Ovary (tissue), 9 donors: Measurements from ENCODE around the gene IFI30. TPM values are rescaled to one million over a fixed set of nuclear protein-coding genes. Genes with fewer than 3 reads are reported as not detected.

ENCODE experiments used
- DNase-seq, 5 donors: peaks; one replicate each; pipeline ENCODE4 v3.0.0-alpha.2; 2019 to 2020
- H3K27ac ChIP-seq, 2 donors: fragments of 200-600 bp; one replicate each; pipeline versions ENCODE4 v1.5.1 to v1.8.0; 2019 to 2022
- H3K27me3 ChIP-seq: fragments of 200-600 bp; one replicate; pipeline ENCODE4 v1.8.0; 2022
- H3K36me3 ChIP-seq: fragments of 200-600 bp; sonication (generic); one replicate; pipeline ENCODE4 v1.5.1; 2019
- H3K4me1 ChIP-seq: one replicate; pipeline ENCODE4 v1.8.1; 2013; ENCODE audit warnings: mild to moderate bottlenecking, moderate library complexity; ENCODE audit not compliant: insufficient read depth
- H3K4me3 ChIP-seq: fragments of 200-600 bp; sonication (generic); one replicate; pipeline ENCODE4 v1.5.1; 2017
- H3K9me3 ChIP-seq, 2 donors: fragments of 200-600 bp in 1 of 2; sonication (generic) in 1 of 2; one replicate each; pipeline versions ENCODE4 v1.5.1 to v1.8.1; 2013 to 2019; ENCODE audit warnings: mild to moderate bottlenecking in 1 of 2, moderate library complexity in 1 of 2
- CTCF ChIP-seq, 3 donors: fragments of 450-650 bp in 2 of 3; fragments of 200-600 bp in 1 of 3; IDR thresholded peaks; one replicate each; pipeline versions ENCODE4 v1.5.1 to v1.8.0; 2016 to 2022; ENCODE audit warnings: antibody characterized with exemption in 3 of 3, mild to moderate bottlenecking in 1 of 3
- EP300 ChIP-seq: sonication (generic); formaldehyde crosslinking; IDR thresholded peaks from one replicate; pipeline ENCODE4 v1.6.1; 2017; ENCODE audit warnings: antibody characterized with exemption
- POLR2A ChIP-seq: fragments of 450-650 bp; IDR thresholded peaks from one replicate; pipeline ENCODE4 v1.6.1; 2017; ENCODE audit warnings: antibody characterized with exemption, mild to moderate bottlenecking, moderate library complexity
- WGBS, 3 donors: extraction: QIAGEN DNeasy Blood & Tissue Kit in 1 of 3; methylation state at CpG; one replicate each; pipeline versions ENCODE4 v1.1.5 to v1.1.7; 2013 to 2017; 5-methylcytosine and 5-hydroxymethylcytosine counted together
- intact Hi-C, 4 donors: fragments of 100-400 bp; cut with DNase I; formaldehyde crosslinking; loops; one replicate each; pipeline versions ENCODE4 v1.11.0 to v1.15.1; 2022 to 2023
- polyA plus RNA-seq, 2 donors: library from polyadenylated mRNA; stranded (reverse); fragments of 200-250 nt in 1 of 2; fragments of 350-450 nt in 1 of 2; fragmentation: Illumina TruSeq in 1 of 2; extraction: RNeasy Lipid Tissue Mini Kit (QIAGEN cat#74804) in 1 of 2; gene quantifications; one replicate each; pipeline ENCODE4 v1.2.3, GENCODE V29; 2013 to 2014
- total RNA-seq, 7 donors: library from RNA; depleted of rRNA in 2 of 7; stranded (reverse); fragments of >200 nt in 2 of 7; fragmentation: NEBNext Ultra II Directional in 3 of 7; extraction: Animal tissue kit (Norgen Biotek cat#: 25700) in 3 of 7; gene quantifications; one replicate each; pipeline versions ENCODE4 v1.1.0 to v1.2.4, GENCODE V29; 2016 to 2023
- donor health status: DM: no; HTN: no; CAD: no; lungs with moderate emphysema.
- donor health status: DM: no; HTN: no; CAD: no.
- donor health status: Bipolar disorder and iron deficiency.
- donor health status: DM: yes; HTN: yes; CAD: no.
- donor health status: DM: no; HTN: no; CAD: no.
- donor health status: DM: yes; HTN: yes; CAD: no.

IFI30 gene
- total and polyA plus RNA-seq, 9 donors: 10.1 to 70.9 (median 21.8) TPM

GRCh38 chr19:18159810-18160209, 13.8 kb upstream of the IFI30 start:
- Histone ChIP-seq H3K4me1 (peaks cover 17% of the 10 kb centered on the region), H3K4me3 (no peak overlapping the region), H3K27me3 (no peaks in the 10 kb centered on the region), H3K9me3 (no peaks in the 10 kb centered on the region), H3K27ac (no peak overlapping the region), H3K36me3 (no peaks in the 10 kb centered on the region)
- DNase-seq: no peak
- intact Hi-C loops: loop anchor here in 3 of 4 donors (5.0 to 10.0 kb wide), 3 partner anchors 43 to 65 kb away; partner anchors contain the start of gene PDE4C (in 1 of the 3)
- 91 to 97% (median 95%) methylated on average over 10 of the region's 10 CpGs for WGBS, 3 donors
- TF ChIP-seq POLR2A (no peak), CTCF (IDR thresholded peaks at IDR 0.05) (no peak)

GRCh38 chr19:18160493-18160970, 13.1 kb upstream of the IFI30 start:
- peak overlapping the region; percentile 37 for H3K4me3 ChIP-seq

GRCh38 chr19:18160971-18161635, 12.5 kb upstream of the IFI30 start:
- H3K36me3 ChIP-seq: no peaks in the 10 kb centered on the region
- H3K4me3 ChIP-seq: peak overlapping the region; percentile 37
- no peaks in the 10 kb centered on the region for H3K27me3 ChIP-seq
- 0 to 3% (median 2%) methylated on average over 11 to 66 of the region's 66 CpGs for WGBS, 3 donors
- no peaks in the 10 kb centered on the region for H3K9me3 ChIP-seq
- TF ChIP-seq EP300 (no peak), CTCF (IDR thresholded peaks at IDR 0.05) (peak; percentile 30 to 82 (median 64)), POLR2A (no peak)
- intact Hi-C loops: loop anchor here in 2 of 4 donors (5.0 to 10.0 kb wide), 2 partner anchors 44 to 46 kb away; no protein-coding TSS in a partner anchor
- peak; percentile 66 to 86 (median 80) for DNase-seq
- H3K4me1 ChIP-seq: peaks cover 17% of the 10 kb centered on the region
- peak overlapping the region; percentile 39 to 69 for H3K27ac ChIP-seq

More at GRCh38 chr19:18160493-18160970, 13.1 kb upstream of the IFI30 start:
- no peaks in the 10 kb centered on the region for H3K27me3 ChIP-seq
- peak overlapping the region; percentile 39 to 69 for H3K27ac ChIP-seq
- H3K9me3 ChIP-seq: no peaks in the 10 kb centered on the region
- no peaks in the 10 kb centered on the region for H3K36me3 ChIP-seq
- DNase-seq: no peak
- TF ChIP-seq EP300 (no peak), CTCF (IDR thresholded peaks at IDR 0.05) (no peak), POLR2A (no peak)
- intact Hi-C loops: loop anchor here in 2 of 4 donors (5.0 to 10.0 kb wide), 2 partner anchors 43 to 46 kb away; no protein-coding TSS in a partner anchor
- H3K4me1 ChIP-seq: peaks cover 17% of the 10 kb centered on the region
- 47 to 69% (median 49%) methylated on average over 8 to 13 of the region's 13 CpGs for WGBS, 3 donors

GRCh38 chr19:18161636-18162002, 12.0 kb upstream of the IFI30 start:
- WGBS, 3 donors: 34 to 55% (median 37%) methylated on average over 18 to 19 of the region's 19 CpGs
- intact Hi-C loops: loop anchor here in 2 of 4 donors (5.0 to 10.0 kb wide), 2 partner anchors 44 to 47 kb away; no protein-coding TSS in a partner anchor
- TF ChIP-seq POLR2A: no peak
- no peak for TF ChIP-seq EP300
- no peak for TF ChIP-seq CTCF (IDR thresholded peaks at IDR 0.05)
- H3K27me3 ChIP-seq: no peaks in the 10 kb centered on the region
- H3K4me3 ChIP-seq: peak overlapping the region; percentile 37
- H3K4me1 ChIP-seq: peaks cover 16% of the 10 kb centered on the region
- no peaks in the 10 kb centered on the region for H3K36me3 ChIP-seq
- DNase-seq: peak in 1 of 5 donors; percentile 51
- no peaks in the 10 kb centered on the region for H3K9me3 ChIP-seq
- no peak overlapping the region for H3K27ac ChIP-seq
